Glomerular visceral epithelial cell (primary cell): ENCODE results near the gene CFAP100.
A peak's percentile ranks its signal among the peaks of the same experiment; 100 is the strongest.

ENCODE experiments used
- DNase-seq: peaks from one replicate; pipeline ENCODE4 v3.0.0-alpha.2; 2016; ENCODE audit errors: extremely low spot score

Gene CFAP100

DNA sequence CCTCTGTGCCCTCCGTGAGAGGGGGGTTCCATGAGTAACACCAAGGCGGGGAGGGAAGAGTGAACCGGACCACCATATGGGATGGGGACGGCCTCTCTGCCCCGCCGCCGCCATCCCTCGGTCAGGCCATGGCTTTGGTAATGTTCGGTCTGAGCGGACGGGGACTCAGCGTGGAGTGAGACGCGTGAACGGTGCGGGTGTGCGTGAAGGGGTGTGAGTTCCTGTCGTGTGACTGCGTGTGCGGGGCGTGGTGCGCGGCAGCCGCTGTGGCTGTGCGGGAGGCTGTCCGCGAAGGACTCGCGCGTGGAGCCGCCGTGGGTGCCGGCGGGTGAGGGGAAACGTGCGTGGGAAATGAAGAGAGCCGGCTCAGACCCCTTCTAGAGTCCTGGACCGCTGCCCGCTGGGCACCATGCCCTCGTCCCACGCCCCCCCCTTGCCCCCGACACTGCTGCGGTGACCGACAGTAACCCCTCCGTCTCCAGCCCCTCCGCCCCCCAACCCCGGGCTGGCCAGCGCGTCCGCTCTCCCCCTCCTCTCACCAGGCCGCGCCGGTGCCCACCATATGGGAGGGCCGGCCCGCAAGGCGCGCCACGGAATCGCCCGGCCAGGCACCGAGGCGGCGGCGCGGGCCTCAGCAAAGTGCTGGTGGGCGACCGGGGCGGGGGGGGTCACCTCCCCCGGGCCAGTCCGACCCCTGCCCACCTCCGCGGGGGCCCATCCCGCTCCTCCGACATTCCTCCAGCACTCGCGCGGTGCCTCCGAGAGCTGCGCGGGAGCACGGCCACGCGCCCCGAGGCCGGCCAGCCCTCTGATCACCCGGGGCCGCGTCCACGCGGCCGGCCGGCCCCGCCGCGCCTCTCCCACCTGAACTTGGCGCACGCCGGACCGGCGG lies 38.1 kb upstream of the CFAP100 start:
- no peak for DNase-seq

- peak; percentile 72 for DNase-seq
Observed at GRCh38 chr3:126357295-126358037, 37.2 kb upstream of the CFAP100 start, which contains the start of gene KLF15. KLF15 (minus strand) TSS chr3:126357408; CDS start chr3:126352922, 4,486 bp downstream.

DNA sequence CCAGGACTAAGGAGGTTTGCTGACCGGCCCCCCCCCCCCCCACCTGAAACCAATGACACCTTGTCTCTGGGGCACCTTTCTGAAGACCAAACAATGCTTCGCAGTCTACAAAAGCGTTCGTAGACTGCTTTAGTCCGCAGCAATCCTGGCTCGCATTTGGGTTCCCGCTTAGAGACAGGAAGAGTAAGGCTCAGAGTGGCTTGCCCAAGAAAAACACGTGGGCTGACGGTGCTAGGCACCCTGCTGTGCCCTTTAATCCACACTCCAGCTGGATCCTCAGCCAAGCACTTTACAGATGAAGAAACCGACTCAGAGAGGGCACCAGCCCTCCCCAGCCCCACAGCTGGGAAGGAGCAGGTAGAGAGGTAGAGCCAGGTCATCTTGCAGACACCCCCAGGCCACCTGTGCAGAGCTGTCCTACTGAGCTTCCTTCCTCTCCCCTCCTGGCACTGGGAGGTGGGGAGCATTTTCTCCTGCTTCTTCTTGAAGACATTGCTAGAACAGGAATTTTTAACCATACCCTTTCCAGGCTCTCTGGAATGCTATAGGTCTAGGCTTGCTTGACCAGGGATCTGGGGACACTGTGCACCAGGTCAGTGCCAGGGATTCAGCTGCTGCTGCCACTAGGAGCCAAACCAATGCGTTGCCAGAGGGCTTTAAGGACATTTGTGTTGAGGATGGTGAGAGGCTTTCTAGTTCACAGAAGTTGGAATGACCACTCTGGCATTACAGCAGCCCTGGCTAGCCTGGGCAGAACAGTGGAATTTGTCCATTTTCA lies 36.5 kb upstream of the CFAP100 start:
- DNase-seq, result no peak

DNA sequence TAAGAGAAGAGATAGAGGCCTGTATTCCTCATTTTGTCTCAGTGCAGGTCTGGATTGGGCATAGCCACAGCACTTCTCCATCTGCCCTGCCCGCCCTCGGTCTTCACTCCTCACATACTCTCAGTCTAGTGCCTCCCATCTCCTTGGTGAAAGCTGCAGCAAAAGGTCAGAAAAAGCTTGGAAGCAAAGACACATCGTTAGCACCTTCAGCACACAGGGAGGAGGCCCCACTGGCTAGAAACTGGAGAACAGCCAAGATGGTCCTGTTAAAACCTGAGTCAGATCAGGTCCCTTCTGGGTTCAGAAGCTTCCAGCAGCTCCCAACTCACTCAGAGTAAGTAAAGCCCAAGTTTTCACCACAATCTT lies 35.9 kb upstream of the CFAP100 start:
- DNase-seq, result no peak

DNA sequence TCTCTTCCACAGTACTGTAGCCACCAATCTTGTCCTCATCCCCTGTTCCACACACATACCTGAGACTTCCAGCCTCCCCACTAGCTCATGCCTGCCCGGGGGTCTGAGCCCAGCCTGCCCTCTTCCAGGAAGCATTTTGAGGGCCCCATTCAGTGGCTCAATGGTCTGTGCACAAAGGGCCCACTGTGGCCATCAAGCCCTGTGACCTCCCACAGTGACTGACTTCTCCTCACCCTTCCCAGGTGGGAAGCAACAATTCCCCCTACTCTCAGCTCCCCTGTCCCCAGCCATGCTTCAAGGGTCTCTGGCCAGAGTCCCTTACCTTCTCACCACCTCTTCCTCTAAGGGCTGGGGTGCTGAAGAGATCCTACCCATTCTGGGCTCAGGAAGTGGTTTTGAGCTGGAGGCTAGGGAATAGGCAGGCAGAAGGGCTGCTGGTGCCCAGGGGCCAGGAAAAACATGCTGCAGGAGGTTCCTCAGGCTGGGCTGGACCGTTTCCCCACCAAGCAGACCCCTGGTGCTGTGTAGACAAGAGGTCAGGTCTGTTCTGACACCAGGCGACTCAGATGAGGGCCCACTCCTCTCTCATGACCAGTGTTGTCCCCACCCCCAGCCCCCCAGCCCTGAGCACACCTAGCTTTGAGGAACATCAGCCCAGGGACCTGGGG lies 34.5 kb upstream of the CFAP100 start:
- DNase-seq, result no peak

- no peak for DNase-seq
Observed at GRCh38 chr3:126360714-126361060, 34.0 kb upstream of the CFAP100 start.

GRCh38 chr3:126361211-126361610 lies 33.5 kb upstream of the CFAP100 start:
- no peak for DNase-seq

- no peak for DNase-seq
Observed at GRCh38 chr3:126364130-126364695, 30.5 kb upstream of the CFAP100 start.

DNA sequence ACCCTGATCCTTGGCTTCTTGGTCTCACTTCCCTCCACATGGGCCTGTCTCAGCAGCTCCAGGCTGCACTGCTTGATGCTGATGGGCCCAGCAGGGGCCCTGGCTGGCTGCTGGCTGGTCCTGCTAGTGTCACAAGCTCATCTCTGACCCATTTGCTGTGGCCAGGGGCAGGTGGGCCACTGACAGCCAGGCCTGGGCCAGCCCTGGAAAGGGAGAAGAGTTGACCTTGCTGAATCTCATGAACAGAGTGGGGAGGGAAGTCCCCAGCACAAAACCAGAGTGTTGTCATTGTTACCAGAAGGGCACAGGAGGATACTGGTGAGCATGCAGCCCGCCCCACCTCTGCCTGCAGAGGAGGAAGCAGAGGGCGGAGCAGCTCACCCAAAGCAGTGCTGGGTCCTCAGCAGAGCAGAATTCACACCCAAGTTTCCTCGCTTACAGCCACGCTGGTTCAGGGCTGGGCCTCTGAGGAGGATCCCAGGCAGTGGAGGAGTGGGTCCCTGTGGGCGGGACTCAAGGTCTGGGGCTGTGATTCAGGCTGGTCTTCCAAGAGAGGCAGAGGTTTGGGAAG lies 29.9 kb upstream of the CFAP100 start:
- no peak for DNase-seq

DNA sequence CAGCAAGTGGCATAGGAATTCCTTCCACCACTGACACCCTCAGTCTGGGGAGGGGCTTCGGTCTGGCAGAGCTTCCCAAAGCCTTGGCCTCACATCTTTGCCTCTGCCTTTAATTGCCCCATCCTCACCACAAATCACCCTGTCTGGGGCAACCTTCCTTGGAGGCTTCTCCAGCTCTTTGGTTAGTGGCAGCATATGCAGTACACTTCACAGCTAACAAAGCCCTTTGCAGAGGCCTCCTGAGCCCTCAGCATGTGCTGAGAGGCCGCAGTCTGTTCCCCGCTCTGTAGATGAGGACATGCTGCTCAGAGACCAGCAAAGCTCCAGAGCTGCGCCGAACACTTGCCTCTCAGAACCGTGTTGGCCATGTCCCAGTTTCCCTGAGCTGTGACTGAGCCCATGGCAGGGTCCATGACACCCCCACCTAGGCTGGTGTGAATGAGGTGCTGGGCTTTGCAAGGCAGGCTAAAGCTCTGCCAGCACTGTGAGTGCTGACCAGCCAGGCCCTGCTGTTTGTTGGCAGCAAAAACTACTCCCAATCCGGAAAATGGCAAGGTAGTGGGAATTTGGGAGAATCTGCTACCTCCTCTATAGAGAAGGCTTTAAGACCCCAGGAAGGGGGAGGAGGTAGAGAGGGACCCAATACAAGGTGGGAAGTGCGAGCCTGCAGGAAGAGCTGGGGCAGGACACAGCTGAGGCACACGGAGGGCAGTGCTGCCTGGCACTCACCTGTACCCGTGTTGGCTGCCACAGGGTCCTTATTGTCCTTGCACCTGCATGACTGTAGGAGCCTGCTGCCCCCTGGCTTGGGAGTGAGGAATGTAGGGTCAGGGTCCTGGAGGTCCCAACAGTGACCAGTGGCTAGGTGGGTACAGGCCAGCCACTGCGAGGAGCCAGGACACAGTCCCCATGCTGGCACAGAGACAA lies 29.1 kb upstream of the CFAP100 start:
- no peak for DNase-seq

- DNase-seq, result peak; percentile 41
Observed at GRCh38 chr3:126367316-126367805, 27.3 kb upstream of the CFAP100 start.

GRCh38 chr3:126369490-126369889 lies 25.2 kb upstream of the CFAP100 start:
- DNase-seq, result no peak

DNA sequence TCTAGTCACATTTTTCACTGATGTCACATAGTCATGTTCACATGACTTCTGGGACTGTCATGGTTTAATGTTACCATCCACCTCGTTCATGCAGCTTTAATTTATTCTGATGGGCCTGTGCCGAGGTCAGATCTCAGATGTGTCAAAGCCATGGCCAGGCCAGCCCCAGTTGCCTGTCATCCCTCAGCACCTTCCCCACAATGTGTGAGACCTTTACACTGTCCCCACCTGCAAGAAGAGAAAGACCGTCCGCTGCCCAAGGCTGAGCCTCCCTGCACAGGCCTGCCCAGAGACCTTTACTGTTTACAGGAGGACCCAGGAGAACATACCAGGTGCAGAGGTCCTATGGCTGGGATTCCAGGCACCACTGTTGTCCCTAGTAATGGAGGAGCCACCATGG lies 24.7 kb upstream of the CFAP100 start:
- no peak for DNase-seq

DNA sequence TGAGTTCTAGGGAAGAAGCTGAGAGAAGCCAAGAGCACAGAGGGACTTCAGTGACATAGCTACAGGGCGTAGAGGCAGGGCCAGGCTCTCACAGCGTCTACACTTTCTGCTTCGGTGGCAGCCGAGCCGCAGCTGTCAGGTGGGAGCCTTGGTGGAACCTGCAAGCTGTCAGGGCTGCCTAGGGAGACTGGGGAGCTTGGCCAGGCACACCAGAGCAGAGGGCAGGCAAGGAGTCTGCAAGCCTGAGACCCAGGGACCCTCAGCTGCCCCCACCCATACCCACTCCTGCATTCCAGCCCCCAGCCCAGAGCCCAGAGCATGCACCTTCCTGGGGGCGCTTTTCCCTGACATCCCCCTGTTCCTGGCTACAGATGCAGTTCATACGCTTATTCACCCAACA lies 24.1 kb upstream of the CFAP100 start:
- DNase-seq, result no peak

DNA sequence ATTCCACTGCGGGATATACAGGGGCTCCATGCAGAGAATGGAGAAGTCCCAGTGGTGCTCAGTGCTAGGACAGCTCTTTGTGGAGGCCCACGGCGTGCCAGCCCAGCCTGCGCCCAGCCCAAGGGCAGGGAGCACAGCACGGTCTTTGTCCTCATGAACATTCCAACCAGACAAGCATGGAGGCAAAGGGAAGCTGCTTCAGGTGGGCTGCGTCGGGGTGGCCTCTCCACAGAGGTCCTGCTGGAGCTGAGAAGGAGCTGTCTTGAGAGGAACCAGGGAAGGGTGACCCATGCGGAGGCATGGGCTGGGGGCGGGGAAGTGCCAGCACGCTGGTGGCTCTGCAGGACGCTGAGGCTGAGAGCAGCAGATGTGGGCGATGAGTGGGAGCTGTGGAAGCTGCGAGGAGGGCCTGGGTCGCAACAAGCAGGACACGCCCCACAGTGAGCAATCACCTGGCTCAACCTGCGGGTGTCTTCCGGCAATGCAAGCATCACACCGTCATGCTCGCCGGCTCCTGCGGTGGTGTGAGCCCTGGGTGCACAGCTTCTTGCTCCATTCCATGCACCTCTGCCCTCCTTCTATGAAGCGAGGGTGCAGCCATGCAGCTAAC lies 23.5 kb upstream of the CFAP100 start:
- DNase-seq, result no peak

DNA sequence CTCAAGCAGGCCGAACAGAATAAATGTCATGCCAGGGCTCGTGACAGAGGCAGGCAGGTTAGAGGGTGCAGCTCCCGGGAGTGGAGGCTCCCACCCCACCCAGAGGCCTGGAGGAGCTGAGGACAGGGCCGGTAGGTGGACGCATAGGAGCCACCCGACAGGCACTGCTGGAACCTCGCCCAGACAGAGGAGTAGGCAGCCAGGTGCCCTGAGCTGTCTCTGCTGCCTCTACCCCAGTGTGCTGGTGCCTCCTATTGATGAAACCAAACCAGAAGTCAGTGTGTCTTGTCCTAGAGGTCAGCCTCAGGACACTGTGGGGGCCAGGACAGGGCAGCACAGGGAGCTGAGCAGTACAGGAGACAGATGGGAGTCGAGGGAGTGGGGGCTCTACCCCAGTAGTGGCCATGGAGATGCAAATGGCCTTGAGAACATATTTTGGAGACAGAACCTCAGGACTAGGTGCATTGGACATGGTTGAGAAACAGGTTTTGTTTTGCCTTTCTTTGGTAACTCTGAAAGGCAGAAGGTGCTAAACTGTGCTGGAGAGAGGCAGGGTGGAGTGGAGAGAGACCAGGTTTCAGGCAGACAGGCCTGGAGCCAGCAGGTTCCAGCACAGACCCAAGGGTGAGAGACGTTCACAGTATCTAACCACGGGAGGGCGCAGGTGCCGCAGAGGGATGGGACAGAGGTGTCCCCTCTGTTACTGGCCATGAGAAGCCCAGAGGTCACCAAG lies 22.1 kb upstream of the CFAP100 start:
- DNase-seq, result no peak

DNA sequence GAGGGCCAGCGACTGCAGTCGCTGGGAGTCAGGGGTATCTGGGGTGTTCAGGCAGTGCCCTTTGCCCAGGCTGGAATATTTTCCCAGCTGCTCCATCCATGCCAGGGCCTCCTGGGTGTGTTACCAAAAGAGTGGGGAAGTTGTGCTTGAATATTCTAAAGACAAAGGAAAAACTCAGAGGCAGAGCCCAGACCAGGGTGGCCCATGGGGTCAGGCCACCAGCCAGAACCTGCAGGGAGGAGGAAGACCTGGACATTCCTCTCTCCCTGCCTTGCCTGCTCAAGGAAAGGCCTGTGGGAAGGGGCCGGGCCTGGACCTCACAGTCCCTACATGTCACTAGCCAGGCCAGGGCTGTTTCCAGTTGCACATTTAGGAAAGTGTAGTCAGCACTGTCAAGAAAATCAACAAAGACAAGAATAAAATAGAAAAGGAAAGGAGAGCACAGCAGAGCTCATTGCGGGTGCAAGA lies 21.5 kb upstream of the CFAP100 start:
- DNase-seq, result no peak
